Activated CD4-positive, alpha-beta T cell treated with anti-CD3 and anti-CD28 coated beads for 24 hours (primary cell): Measurements from ENCODE around the gene TECR.
"Not testable (repeated sequence)": the region's sequence is repeated elsewhere in the genome, so short reads cannot be mapped to it uniquely, and the experiment has no call there.

Source experiments
- DNase-seq, 2 donors: peaks; one replicate each; pipeline ENCODE4 v3.0.0-alpha.2; 2020; ENCODE audit warnings: low read depth in 2 of 2

Gene TECR

GRCh38 chr19:14529254-14530004 lies at the start of gene TECR:
TECR (plus strand) TSS chr19:14529594; CDS start chr19:14529697, 103 bp downstream.
- peak; percentile 100 for DNase-seq

GRCh38 chr19:14479975-14480699 lies 49.3 kb upstream of the TECR start:
- peak; percentile 54 to 57 for DNase-seq

- DNase-seq: no peak
These were observed 48.7 kb upstream of the TECR start for GRCh38 chr19:14480700-14481079.

GRCh38 chr19:14482172-14482941 lies 47.0 kb upstream of the TECR start:
- no peak for DNase-seq

- DNase-seq: no peak
These were observed 41.8 kb upstream of the TECR start for GRCh38 chr19:14487370-14488125.

GRCh38 chr19:14492756-14493337 lies 36.5 kb upstream of the TECR start:
- DNase-seq: no peak

GRCh38 chr19:14494411-14494810 lies 35.0 kb upstream of the TECR start:
- DNase-seq: no peak

- no peak for DNase-seq
These were observed 34.3 kb upstream of the TECR start for GRCh38 chr19:14494910-14495671.

GRCh38 chr19:14495672-14496028 lies 33.7 kb upstream of the TECR start:
- no peak for DNase-seq

- peak; percentile 72 to 76 for DNase-seq
These were observed 33.2 kb upstream of the TECR start, which contains the start of gene GIPC1 for GRCh38 chr19:14496029-14496833. GIPC1 (minus strand) TSS chr19:14496127; CDS start chr19:14482976, 13,151 bp downstream.

- no peak for DNase-seq
These were observed 32.6 kb upstream of the TECR start for GRCh38 chr19:14496834-14497227.

GRCh38 chr19:14497228-14497921 lies 32.0 kb upstream of the TECR start:
- no peak for DNase-seq

- DNase-seq: no peak
These were observed 26.9 kb upstream of the TECR start for GRCh38 chr19:14502334-14503092.

- no peak for DNase-seq
These were observed 26.1 kb upstream of the TECR start for GRCh38 chr19:14503285-14503684.

- DNase-seq: not testable (repeated sequence)
These were observed 24.8 kb upstream of the TECR start for GRCh38 chr19:14504575-14504974.

GRCh38 chr19:14505488-14506239 lies 23.7 kb upstream of the TECR start:
- peak; percentile 63 to 64 for DNase-seq

GRCh38 chr19:14507704-14508542 lies 21.5 kb upstream of the TECR start:
- no peak for DNase-seq
